NCI-H748 treated with DMSO at 0.1 percent for 48 hours (cell line): Measurements from ENCODE around the gene OR56A5.
"Not testable (repeated sequence)": the region's sequence is repeated elsewhere in the genome, so short reads cannot be mapped to it uniquely, and the experiment has no call there.

Experiments
- DNase-seq: peaks from one replicate; lab custom pipeline; 2025; lab: John Stamatoyannopoulos, UW

OR56A5 gene, protein sequence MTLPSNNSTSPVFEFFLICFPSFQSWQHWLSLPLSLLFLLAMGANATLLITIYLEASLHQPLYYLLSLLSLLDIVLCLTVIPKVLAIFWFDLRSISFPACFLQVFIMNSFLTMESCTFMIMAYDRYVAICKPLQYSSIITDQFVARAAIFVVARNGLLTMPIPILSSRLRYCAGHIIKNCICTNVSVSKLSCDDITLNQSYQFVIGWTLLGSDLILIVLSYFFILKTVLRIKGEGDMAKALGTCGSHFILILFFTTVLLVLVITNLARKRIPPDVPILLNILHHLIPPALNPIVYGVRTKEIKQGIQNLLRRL

DNA sequence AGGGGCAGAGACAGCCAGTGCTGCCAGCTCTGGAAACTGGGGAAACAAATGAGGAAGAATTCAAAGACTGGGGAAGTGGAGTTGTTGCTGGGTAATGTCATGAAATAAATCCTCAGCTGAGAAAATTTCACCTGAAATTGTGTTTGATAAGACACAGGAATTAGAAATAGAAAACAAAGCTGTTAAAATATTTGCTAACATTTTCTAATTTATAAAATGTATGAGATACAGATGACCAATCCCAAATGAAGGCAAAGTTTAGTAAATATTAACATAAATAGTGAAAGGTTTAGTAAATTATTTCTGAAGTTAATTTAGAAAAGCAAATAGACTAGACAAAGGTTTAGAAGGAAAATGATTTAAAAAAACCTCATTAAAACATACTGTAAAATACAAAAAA lies at the start of gene OR56A5:
Gene OR56A5, minus strand, starts transcription at position 101 of the 400 bp plus-strand sequence. Its CDS starts 0 bp downstream, at position 101.
- DNase-seq, result no peak

DNA sequence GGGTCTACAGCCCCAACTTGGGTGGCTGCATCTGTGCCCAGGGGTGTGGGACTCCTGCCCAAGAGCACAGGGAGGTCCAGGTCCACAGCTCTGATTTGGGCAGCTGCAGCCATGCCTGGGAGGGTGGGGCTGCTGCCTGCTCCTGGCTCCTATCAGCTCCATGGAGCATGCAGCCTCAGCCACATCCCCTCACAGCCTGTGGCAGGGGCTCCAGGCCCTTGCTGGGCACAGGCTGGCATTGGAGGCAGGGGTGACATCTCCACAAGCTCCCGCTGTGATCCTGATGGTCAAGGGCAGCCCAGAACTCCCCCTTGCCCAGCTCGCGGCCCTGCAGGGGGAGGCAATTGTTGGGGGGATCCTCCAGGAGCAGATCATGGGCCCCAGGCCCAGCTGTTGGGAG lies 44.7 kb upstream of the OR56A5 start:
- DNase-seq, result no peak

GRCh38 chr11:6012035-6012668 lies 43.9 kb upstream of the OR56A5 start:
- DNase-seq, result no peak

DNA sequence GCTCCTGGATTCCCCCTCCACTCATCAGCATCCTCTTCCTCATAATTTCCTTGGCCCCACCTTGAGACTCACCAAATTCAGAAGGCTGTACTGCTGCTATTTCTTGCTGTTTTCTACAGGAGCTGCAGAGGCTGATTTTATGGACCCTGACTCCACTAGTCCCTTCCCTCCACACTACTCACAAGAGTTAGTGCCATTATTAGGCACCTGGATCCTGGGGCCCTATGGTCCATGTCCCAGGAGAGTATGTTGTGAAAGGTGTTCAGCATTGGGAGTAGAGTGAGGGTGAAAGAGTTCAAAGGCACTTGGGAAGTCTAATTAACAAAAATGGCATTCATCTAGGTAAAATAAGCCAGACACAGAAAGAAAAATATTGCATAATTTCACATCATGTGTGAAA lies 38.6 kb upstream of the OR56A5 start, which contains the start of gene OR56A4:
Gene OR56A4, minus strand, starts transcription at position 101 of the 400 bp plus-strand sequence. CDS start 3,954 bp downstream, outside the sequence.
- no peak for DNase-seq

DNA sequence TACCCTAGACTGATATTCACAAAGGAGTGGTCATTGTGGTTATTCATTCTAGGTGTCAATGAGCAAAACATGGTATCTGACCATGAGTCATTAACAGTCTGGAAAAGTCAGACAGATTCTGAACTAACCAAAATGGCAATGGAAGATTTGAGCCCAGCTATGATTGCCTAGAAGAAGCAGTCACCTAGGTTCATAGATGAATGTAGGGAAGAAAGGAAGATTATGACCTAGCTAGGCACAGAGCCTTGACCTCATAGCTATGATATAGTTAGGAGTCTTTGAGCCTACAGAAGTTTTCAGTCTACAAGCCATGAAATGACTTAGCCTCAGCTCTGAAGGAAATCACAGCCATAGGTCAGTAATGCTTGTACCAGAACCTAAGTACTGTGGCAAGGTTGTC lies 38.1 kb upstream of the OR56A5 start:
- DNase-seq, result no peak

DNA sequence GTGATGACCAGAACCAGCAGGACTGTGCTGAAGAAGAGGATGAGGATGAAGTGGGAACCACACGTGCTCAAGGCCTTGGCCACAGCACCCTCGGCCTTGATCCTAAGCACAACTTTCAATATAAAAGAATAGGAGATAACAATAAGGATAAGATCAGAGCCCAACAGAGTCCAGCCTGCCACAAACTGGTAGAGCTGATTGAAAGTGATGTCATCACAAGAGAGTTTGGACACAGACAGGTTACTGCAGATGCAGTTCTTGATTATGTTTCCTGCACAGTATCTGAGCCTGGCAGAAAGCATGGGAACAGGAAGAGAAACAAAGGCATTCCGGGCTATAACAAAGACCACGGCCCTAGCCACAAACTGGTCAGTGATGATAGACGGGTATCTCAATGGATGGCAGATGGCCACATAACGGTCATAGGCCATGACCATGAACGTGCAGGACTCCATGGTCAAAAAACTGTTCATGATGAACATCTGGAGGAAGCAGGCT lies 34.0 kb upstream of the OR56A5 start:
- no peak for DNase-seq

GRCh38 chr11:5994791-5995190 lies 26.5 kb upstream of the OR56A5 start:
- DNase-seq, result no peak

DNA sequence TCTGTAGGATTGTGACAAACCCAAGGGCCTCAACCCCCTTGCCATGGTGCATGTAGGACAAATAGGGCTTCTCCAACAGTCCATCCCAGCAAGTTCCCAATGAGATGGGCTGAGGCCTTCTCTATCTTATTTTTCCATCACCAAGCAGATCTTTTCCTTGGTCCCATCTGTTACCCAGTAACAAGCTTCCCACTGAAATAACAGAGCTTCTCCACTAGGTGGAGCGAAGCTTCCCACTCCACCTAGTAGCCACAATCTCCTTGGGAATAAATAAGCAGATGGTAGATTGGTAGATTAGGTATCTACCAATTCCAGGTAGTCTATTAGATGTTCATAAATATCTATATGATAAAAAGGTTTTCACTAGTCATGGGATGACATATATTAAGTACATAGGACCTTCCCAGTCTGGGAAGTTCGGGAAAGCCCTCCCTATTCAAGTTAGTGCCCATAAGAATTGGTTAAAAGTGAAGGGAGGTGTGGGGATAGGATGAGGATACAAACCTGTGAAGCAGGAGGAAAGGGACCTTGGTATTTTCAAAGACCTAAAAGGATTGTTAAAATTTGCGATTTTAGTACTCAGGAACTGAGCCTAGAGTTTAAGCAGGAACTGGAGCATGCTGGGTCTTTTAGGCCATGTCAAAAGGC lies 24.4 kb upstream of the OR56A5 start:
- no peak for DNase-seq

DNA sequence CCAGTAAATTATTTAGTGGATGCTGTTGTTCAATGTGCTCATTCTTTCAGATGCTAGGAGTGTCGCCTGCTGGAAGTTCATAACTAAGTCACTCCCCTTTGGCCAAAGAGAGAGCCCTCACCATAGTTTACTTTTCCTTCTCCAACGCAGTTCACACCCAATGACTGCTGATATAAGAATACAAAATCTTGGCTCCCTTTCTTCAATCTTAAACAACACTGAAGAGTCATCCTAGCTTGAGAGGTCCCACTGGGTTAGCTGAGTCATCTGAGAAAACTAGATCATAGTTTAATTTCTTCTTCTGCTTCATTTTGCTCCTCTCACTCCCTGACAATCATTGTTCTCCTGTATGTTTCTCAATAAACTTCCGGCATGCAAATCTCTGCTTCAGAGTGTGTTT lies 23.9 kb upstream of the OR56A5 start:
- DNase-seq, result no peak

DNA sequence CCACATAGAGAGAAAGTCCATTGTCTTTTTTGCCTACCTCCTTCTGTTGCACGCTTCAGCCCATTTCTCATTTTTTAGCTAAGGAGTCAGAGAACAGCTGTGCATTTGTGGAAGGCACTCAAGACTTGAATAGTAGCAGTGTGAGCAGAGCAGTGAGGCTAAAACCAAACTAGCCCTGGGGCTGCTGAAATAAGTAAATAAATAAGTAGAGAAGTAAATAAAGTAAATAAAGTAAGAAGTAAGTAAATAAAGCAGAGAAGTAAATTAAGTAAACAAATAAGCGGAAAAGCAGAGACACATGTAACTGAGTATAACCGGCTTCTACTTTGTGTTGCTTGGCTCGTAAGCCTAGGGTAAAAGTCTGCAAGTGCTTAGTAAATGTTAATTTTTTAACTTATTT lies 20.9 kb upstream of the OR56A5 start:
- no peak for DNase-seq

DNA sequence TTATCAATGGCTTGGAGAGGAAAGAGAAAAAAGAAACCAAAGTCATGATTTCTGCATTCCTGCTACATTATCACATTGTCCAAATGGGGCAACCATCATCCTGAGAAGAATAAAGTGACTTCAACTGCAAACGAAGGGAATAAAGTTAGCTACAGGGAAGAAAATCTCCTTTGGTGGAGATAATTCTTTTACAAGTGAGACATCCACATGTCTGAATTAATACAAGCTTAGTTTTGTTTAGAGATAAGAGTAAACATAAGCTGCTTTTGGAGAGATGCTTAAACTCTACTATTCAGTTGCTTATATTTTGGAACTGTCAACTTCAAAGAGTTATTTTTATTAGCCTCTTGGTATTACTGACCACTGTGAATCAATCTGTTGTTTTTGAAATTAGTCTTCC lies 18.6 kb upstream of the OR56A5 start, which contains the start of gene OR52L1:
Gene OR52L1, minus strand, starts transcription at position 101 of the 400 bp plus-strand sequence. Its CDS starts 55 bp downstream, at position 46.
- no peak for DNase-seq

DNA sequence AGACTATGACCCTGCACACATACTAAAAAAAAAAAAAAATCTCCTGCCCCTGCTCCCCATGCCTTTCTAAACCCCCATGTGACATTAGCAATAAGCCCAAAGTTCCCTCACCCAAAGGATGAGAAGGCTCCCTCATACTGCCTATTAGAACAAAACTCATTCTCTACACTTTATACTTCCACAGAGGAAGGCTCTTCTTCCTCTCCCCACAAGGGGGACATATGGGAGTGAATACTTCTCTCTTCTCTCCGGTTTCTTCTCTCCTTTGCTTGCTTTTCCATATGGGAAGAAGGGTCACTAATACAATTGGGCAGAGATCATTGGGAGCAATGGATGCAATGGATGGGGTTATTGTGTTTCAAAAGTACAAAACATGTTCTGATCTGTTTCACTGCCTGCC lies 15.1 kb upstream of the OR56A5 start:
- no peak for DNase-seq

DNA sequence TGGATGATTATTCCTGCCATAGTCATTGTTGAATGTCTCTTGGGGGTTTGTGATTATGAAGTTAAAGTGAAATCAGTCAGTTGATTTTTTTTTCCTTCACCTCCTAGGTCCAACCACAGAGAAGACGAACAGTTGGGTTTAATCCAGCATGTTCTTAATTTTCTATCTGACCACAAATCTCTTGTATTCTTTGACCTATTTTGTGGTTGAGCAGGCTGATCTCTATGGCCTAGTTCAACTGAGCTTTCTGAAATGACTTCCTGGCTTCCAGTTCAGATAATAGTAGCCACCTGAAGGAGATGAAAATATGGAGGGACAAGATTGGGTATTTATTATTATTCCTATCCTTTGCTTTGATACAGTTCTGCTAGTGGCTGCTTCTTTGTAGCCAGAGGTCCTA lies 5.2 kb upstream of the OR56A5 start:
- DNase-seq, result no peak

DNA sequence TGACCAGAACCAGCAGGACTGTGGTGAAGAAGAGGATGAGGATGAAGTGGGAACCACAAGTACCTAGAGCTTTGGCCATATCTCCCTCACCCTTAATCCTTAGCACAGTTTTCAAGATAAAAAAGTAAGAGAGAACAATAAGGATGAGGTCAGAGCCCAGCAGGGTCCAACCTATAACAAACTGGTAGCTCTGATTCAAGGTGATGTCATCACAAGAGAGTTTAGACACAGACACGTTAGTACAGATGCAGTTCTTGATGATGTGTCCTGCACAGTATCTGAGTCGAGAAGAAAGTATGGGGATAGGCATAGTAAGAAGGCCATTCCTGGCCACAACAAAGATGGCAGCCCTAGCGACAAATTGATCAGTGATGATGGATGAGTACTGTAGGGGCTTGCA lies 586 bp downstream of the OR56A5 start:
- DNase-seq, result no peak

DNA sequence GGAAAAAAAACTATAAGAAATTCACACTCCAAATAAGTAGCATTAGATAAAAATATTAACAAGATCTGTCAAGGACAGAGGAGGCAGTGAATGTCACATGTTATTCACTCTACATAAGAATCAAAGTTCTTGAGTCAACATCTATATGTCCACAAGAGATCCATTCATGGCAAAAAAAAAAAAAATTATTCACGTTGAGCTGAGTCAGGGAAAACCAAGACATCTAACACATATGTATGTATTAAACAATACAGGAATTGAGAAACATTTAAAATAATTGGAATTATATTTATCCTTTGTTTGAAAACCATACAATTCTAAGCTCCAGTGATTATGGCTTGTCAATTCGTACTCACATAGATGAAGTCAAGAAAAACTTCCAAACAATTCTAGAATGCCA lies 1.3 kb downstream of the OR56A5 start:
- no peak for DNase-seq

DNA sequence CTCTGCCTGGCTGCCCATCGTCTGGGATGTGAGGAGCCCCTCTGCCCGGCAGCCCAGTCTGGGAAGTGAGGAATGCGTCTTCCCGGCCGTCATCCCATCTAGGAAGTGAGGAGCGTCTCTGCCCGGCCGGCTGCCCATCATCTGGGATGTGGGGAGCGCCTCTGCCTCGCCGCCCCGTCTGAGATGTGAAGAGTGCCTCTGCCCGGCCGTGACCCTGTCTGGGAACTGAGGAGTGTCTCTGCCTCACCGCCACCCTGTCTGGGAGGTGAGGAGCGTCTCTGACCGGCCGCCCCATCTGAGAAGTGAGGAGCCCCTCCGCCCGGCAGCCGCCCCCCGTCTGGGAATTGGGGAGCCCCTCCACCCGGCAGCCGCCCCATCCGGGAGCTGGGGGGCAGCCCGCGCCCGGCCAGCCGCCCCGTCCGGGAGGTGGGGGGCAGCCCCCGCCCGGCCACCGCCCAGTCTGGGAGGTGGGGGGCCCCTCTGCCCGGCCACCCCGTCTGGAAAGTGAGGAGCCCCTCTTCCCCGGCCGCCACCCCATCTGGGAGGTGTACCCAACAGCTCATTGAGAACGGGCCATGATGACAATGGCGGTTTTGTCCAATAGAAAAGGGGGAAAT lies 7.5 kb downstream of the OR56A5 start:
- DNase-seq, result not testable (repeated sequence)

DNA sequence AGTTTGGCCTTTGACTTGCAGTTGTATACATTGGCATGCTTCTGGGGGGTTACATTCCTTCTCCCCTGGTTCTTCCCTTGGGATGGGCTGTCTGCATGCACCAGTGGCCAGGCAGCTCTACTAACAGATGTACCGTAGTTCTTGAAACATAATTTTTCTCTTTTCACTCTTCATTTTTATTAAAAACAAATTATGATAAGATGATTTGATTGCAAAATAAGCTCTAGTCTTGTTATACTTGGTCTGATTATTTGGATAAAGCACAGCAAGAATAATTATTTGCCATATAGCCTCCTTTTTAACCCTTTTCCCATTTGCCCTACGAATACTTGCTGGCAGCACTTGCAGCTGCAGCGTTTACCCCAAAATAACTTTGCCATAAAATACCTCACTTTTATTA lies 12.7 kb downstream of the OR56A5 start:
- no peak for DNase-seq

DNA sequence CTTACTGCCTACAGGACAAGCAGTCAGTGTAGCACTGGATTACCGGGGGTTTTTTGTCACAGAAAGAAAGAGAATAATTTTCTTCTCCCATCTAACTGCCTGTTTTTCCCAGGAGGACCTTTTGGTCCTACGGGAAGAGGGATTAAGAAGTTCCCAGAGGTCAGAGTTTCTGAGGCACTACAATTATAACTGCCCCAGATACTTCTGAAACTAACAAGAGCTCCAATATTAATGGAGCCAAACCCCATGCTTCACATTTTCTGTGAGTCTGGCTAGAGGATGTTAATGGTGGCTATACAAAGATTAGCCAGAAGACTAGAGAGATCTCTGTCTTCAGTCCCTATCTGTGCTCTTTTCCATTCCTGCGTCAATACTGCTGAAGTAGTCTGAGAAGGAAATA lies 26.3 kb downstream of the OR56A5 start, which contains the start of gene OR56A3:
Gene OR56A3, plus strand, starts transcription at position 301 of the 400 bp plus-strand sequence. CDS start 5,096 bp downstream, outside the sequence.
- no peak for DNase-seq

DNA sequence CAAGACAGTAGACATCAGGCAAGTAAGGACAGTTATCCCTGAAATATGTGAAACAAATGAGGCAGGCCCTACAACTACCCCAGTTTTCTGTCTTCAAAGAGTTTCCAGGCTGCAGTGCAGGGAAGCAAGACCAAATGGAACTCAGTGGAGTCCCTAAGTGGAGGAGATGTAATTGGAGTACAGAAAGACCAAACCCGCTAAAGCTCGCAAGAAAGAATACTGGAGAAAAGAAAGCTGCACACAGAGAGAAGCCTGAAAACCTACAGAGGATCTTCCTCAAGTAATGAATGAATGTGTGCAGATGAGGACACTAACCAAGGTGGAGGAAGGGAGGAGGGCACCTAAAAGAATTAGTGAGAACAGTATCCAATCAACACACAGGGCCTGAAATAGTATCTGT lies 27.5 kb downstream of the OR56A5 start:
- no peak for DNase-seq

DNA sequence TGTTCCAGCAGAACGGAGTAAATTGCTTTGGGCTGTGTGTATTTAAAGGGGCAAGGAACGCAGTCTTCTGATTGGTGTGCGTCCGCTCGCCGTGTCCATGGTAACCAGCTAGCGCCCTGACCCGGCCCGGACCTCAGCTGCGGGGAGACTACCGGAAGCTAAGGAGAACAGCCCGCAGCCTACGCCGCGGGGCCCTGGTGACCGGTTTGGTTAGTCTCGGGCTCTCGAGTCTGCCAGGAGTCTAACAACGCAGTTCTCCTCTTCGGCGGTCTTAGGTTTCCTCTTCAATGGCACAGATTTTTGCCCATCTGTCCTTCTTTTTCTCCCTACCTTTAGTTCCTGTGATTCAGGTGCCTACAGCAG lies 29.7 kb downstream of the OR56A5 start:
- no peak for DNase-seq

GRCh38 chr11:5937868-5938602 lies 30.3 kb downstream of the OR56A5 start:
- DNase-seq, result no peak

DNA sequence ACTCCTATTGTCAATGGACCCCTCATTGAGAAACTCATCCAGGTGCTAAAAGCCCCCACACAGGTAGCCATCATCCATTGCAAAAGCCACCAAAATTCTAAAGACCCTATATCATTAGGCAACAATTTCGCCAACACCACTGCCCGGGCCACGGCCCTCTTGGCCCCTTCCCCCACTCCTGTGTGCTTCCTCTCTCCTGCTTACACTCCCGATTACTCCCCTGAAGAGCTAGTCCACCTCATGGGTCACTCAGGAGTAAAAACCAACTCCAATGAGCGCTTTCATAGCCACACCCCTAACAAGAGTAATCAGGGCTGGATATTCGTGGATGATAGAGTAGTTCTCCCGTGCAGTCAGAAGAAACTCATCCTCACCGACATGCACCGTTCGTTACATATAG lies 35.2 kb downstream of the OR56A5 start:
- DNase-seq, result no peak
